Activated T-cell treated with anti-CD3 and anti-CD28 coated beads, Interleukin-2, amount 50 U/mL, for 48 hours (primary cell): Measurements from ENCODE around the gene ICA1L.
"Not testable (repeated sequence)": the region's sequence is repeated elsewhere in the genome, so short reads cannot be mapped to it uniquely, and the experiment has no call there.

Experiments used
- DNase-seq, 2 experiments: peaks; one replicate each; pipeline ENCODE4 v3.0.0-alpha.2; 2020

ICA1L gene

GRCh38 chr2:202871300-202872141 lies at the start of gene ICA1L:
TSS of gene ICA1L (minus strand) at chr2:202871766. CDS start at chr2:202829009, 42,757 bp downstream.
- DNase-seq: peak; percentile 77

- no peak for DNase-seq
Observed at GRCh38 chr2:202918860-202919259, 47.3 kb upstream of the ICA1L start.

- DNase-seq: not testable (repeated sequence)
Observed at GRCh38 chr2:202912342-202913201, 41.0 kb upstream of the ICA1L start.

- peak; percentile 90 to 91 for DNase-seq
Observed at GRCh38 chr2:202911512-202912341, 40.2 kb upstream of the ICA1L start, which contains the start of the genes CARF and WDR12. TSS of gene CARF (plus strand) at chr2:202912275. CDS start at chr2:202941903, 29,628 bp downstream. TSS of gene WDR12 (minus strand) at chr2:202911673. CDS start at chr2:202911476, 197 bp downstream.

- no peak for DNase-seq
Observed at GRCh38 chr2:202911203-202911511, 39.6 kb upstream of the ICA1L start.

- DNase-seq: no peak
Observed at GRCh38 chr2:202910698-202911097, 39.1 kb upstream of the ICA1L start.

GRCh38 chr2:202910250-202910649 lies 38.7 kb upstream of the ICA1L start:
- not testable (repeated sequence) for DNase-seq

- no peak for DNase-seq
Observed at GRCh38 chr2:202909394-202910192, 38.0 kb upstream of the ICA1L start.

- DNase-seq: no peak
Observed at GRCh38 chr2:202908186-202908585, 36.6 kb upstream of the ICA1L start.

GRCh38 chr2:202905507-202905906 lies 33.9 kb upstream of the ICA1L start:
- not testable (repeated sequence) for DNase-seq

GRCh38 chr2:202885190-202885589 lies 13.6 kb upstream of the ICA1L start:
- no peak for DNase-seq

- DNase-seq: no peak
Observed at GRCh38 chr2:202883987-202884675, 12.6 kb upstream of the ICA1L start.

- no peak for DNase-seq
Observed at GRCh38 chr2:202881570-202881969, 10.0 kb upstream of the ICA1L start.

- no peak for DNase-seq
Observed at GRCh38 chr2:202877699-202878098, 6.1 kb upstream of the ICA1L start.

- peak; percentile 80 to 81 for DNase-seq
Observed at GRCh38 chr2:202870431-202871299, 901 bp downstream of the ICA1L start.

GRCh38 chr2:202861987-202862386 lies 9.6 kb downstream of the ICA1L start:
- no peak for DNase-seq

- no peak for DNase-seq
Observed at GRCh38 chr2:202858601-202859000, 13.0 kb downstream of the ICA1L start.

GRCh38 chr2:202849343-202849742 lies 22.2 kb downstream of the ICA1L start:
- not testable (repeated sequence) for DNase-seq

- no peak for DNase-seq
Observed at GRCh38 chr2:202848813-202849212, 22.8 kb downstream of the ICA1L start.
